ENCODE data around the gene LAG3. TPM values are rescaled to one million over a fixed set of nuclear protein-coding genes. Genes with fewer than 3 reads are reported as not detected.

LAG3 gene
- total and polyA plus RNA-seq, 10 of the 15 experiments (the other 5 are each of a cell fraction or from before 2014, with no cell fraction given) = 0.52 to 4.2 (median 1.0) TPM; not detected in 1

DNA sequence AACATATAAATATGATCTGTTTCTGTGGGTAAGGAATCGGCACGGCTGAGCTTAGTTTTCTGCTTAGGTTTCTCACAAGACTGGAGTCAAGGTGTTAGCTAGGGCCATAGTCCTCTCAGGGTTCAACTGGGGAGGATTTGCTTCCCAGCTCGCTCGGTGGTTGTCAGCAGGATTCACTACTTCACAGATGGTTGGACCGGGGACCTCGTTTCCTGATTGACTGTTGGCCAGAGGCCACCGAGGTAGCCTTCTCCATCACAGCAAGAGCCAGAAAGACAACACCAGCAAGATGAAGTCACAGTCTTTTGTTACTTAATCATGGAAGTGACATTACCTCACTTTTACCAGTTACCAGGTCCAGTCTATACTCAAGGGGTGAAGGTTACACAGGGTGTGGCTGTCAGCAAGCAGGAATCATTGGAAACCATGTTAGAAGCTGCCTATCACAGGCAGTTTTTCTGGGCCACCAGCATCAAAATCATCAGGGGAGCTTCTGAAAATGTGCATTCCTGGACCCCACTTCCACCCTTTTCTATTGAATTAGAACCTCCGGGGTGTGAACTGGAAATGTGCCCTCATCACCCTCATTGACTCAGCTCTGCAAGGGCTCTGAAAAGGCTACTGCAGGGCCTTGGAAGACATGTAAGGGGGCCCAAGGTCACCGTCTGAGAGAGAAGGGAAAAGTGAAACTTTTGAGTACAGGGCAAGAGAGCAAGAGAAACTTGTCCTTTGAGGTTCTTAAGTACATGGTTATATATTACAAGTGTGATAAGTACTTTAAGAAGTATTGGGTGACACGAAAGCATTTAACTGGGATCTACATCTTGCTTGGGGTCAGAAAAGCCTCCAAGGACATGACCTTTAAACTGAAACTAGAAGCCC is 37.6 kb upstream of the LAG3 start:
- no peaks in the 10 kb centered on the region for H3K9me3 ChIP-seq (replicated peaks; ENCODE audit: control insufficient read depth, insufficient read depth, low read length)
- H3K79me2 ChIP-seq (ENCODE audit: control insufficient read depth, insufficient read depth, low read length) = no peaks in the 10 kb centered on the region
- H3K4me2 ChIP-seq (ENCODE audit: control insufficient read depth, insufficient read depth) = no peak overlapping the region
- H3K4me3 ChIP-seq = no peak overlapping the region
- H2AFZ ChIP-seq (ENCODE audit: control insufficient read depth, low read depth, low read length) = no peak overlapping the region
- intact Hi-C loops (cut with micrococcal nuclease; ENCODE audit: unreplicated experiment) = loop anchor here (5.0 kb wide), 2 partner anchors 43 to 93 kb away; partner anchors contain the start of gene P3H3
- WGBS (ENCODE audit: insufficient coverage, insufficient replicate concordance, low lambda C conversion rate, missing lambda C conversion rate) = 91% methylated on average over 10 of the region's 10 CpGs
- peaks cover 5% of the 10 kb centered on the region; the same call in 1 of the 2 replicates for H3K4me1 ChIP-seq (ENCODE audit: control insufficient read depth, insufficient read depth, low read length)
- ChIA-PET CTCF (interaction anchor here (0.8 to 4.7 kb wide), 3 partner anchors 11 to 100 kb away, joined by 3 to 23 read pairs (median 11); partner anchors contain the start of gene COPS7A), RAD21 (ENCODE audit: unreplicated experiment) (interaction anchor here (1.2 to 2.1 kb wide), 2 partner anchors 18 to 32 kb away, joined by 4 to 7 read pairs; partner anchors contain the start of genes MLF2 and PTMS), POLR2A (interaction anchor here (0.6 to 2.1 kb wide), 3 partner anchors 18 to 179 kb away, joined by 3 to 6 read pairs (median 4); partner anchors contain the start of gene MLF2), SMC1A (ENCODE audit: uncharacterized antibody, unreplicated experiment) (interaction anchor here (0.5 to 1.4 kb wide), 4 partner anchors 10 to 94 kb away, joined by 3 to 5 read pairs (median 4); partner anchors contain the start of genes MLF2 and P3H3)
- H4K20me1 ChIP-seq (ENCODE audit: control insufficient read depth, insufficient read depth) = no peaks in the 10 kb centered on the region
- no peak overlapping the region for H3K27ac ChIP-seq (ENCODE audit: control insufficient read depth, insufficient read depth)
- ATAC-seq = no peak
- TF ChIP-seq NBN (IDR thresholded peaks at IDR 0.05) (no peak), PAX5 (IDR thresholded peaks at IDR 0.05; ENCODE audit: borderline replicate concordance, low read depth, low read length) (no peak), ETV6 (conservative IDR thresholded peaks at IDR 0.05 in 1 of 2, IDR thresholded peaks at IDR 0.05 in 1 of 2; ENCODE audit: borderline replicate concordance in 1 of 2, low read depth in 1 of 2) (no peak), MEF2B (IDR thresholded peaks at IDR 0.05; ENCODE audit: partially characterized antibody, poor library complexity, severe bottlenecking) (no peak)
- H3K36me3 ChIP-seq (ENCODE audit: control insufficient read depth in 2 of 2, insufficient read depth in 2 of 2, low read length in 1 of 2) = peaks cover 2 to 3% of the 10 kb centered on the region in 2 experiments; a peak in 3 of 4 replicates
- no peaks in the 10 kb centered on the region for H3K27me3 ChIP-seq (replicated peaks in 1 of 2; ENCODE audit: control insufficient read depth in 2 of 2, insufficient read depth in 2 of 2, low read length in 1 of 2)
- DNase-seq (ENCODE audit: low read depth, low spot score) = no peak
- BruUV-seq (replicated peaks) = no TSS peak
- no peak overlapping the region for H3K9ac ChIP-seq (ENCODE audit: control insufficient read depth, insufficient read depth, low read length)
- in situ Hi-C loops (cut with MboI) = no loop called here
- no peak for FAIRE-seq

Measured in GM12878 (cell line).